Neuronal stem cell (in vitro differentiated cells): Measurements from ENCODE around the gene H3-3A.

Source experiments
- DNase-seq: peaks from one replicate; pipeline ENCODE4 v3.0.0-alpha.2; 2013; ENCODE audit warnings: low spot score
- H2AFZ ChIP-seq: one replicate; pipeline ENCODE4 v1.6.1; 2013; ENCODE audit warnings: mild to moderate bottlenecking, low read length, inconsistent platforms
- H2AK5ac ChIP-seq: 2 replicates; pipeline ENCODE4 v1.6.1; 2013; ENCODE audit warnings: low read depth, mild to moderate bottlenecking, inconsistent platforms, low read length, moderate library complexity, mixed read lengths
- H2BK120ac ChIP-seq: 2 replicates; pipeline ENCODE4 v1.6.1; 2013; ENCODE audit warnings: low read depth, mild to moderate bottlenecking, inconsistent platforms, low read length, moderate library complexity, mixed read lengths
- H2BK12ac ChIP-seq: one replicate; pipeline ENCODE4 v1.6.1; 2013; ENCODE audit warnings: low read length, inconsistent platforms
- H2BK15ac ChIP-seq: 2 replicates; pipeline ENCODE4 v1.6.1; 2013; ENCODE audit warnings: mild to moderate bottlenecking, low read length, inconsistent platforms, mixed read lengths
- H2BK5ac ChIP-seq: one replicate; pipeline ENCODE4 v1.6.1; 2013; ENCODE audit warnings: inconsistent platforms, mild to moderate bottlenecking, low read length, moderate library complexity
- H3K14ac ChIP-seq: one replicate; pipeline ENCODE4 v1.6.1; 2013; ENCODE audit warnings: low read length, inconsistent platforms
- H3K18ac ChIP-seq: 2 replicates; pipeline ENCODE4 v1.6.1; 2013; ENCODE audit warnings: low read length, inconsistent platforms
- H3K23ac ChIP-seq: 2 replicates; pipeline ENCODE4 v1.6.1; 2013; ENCODE audit warnings: low read depth, mild to moderate bottlenecking, mixed read lengths, low read length, inconsistent platforms; ENCODE audit not compliant: poor library complexity
- H3K27ac ChIP-seq: replicated peaks from 3 replicates; pipeline ENCODE4 v1.5.1; 2013; ENCODE audit warnings: low read length, inconsistent platforms
- H3K27me3 ChIP-seq, 3 experiments: 2 replicates each; pipeline ENCODE4 v1.6.1; 2013; ENCODE audit warnings: low read length in 3 of 3, mild to moderate bottlenecking in 2 of 3, inconsistent platforms in 1 of 3, low read depth in 1 of 3, mixed read lengths in 1 of 3, moderate library complexity in 1 of 3; ENCODE audit not compliant: control insufficient read depth in 3 of 3, insufficient read depth in 3 of 3
- H3K36me3 ChIP-seq, 2 donors: replicated peaks in 1 of 2; 2 replicates each; pipeline ENCODE4 v1.6.1; 2013; ENCODE audit warnings: low read length in 2 of 2; ENCODE audit not compliant: control insufficient read depth in 2 of 2, insufficient read depth in 2 of 2
- H3K4ac ChIP-seq: 2 replicates; pipeline ENCODE4 v1.6.1; 2013; ENCODE audit warnings: inconsistent platforms, mild to moderate bottlenecking, low read length, moderate library complexity
- H3K4me1 ChIP-seq, 2 donors: 1 replicate in 1 of 2; 2 replicates in 1 of 2; pipeline ENCODE4 v1.6.1; 2013; ENCODE audit warnings: low read length in 2 of 2, low read depth in 1 of 2; ENCODE audit not compliant: control insufficient read depth in 2 of 2, insufficient read depth in 1 of 2
- H3K4me2 ChIP-seq: one replicate; pipeline ENCODE4 v1.6.1; 2013; ENCODE audit warnings: mild to moderate bottlenecking, low read length, inconsistent platforms; ENCODE audit not compliant: insufficient read depth, poor library complexity, severe bottlenecking
- H3K4me3 ChIP-seq, 2 donors: 2 replicates each; pipeline ENCODE4 v1.5.1; 2013; ENCODE audit warnings: low read length in 2 of 2, mild to moderate bottlenecking in 2 of 2, inconsistent platforms in 1 of 2, moderate library complexity in 1 of 2
- H3K79me1 ChIP-seq: one replicate; pipeline ENCODE4 v1.6.1; 2013; ENCODE audit warnings: low read depth, mild to moderate bottlenecking, inconsistent platforms, low read length, moderate library complexity
- H3K9ac ChIP-seq: one replicate; pipeline ENCODE4 v1.6.1; 2013; ENCODE audit warnings: mild to moderate bottlenecking, low read depth, low read length, inconsistent platforms; ENCODE audit not compliant: poor library complexity
- H3K9me3 ChIP-seq, 2 donors: replicated peaks in 1 of 2; 2 replicates each; pipeline versions ENCODE3 to v1.6.1; 2013; ENCODE audit warnings: low read length in 2 of 2, mild to moderate bottlenecking in 2 of 2, inconsistent platforms in 1 of 2, low read depth in 1 of 2, mixed read lengths in 1 of 2, moderate library complexity in 1 of 2; ENCODE audit not compliant: control insufficient read depth in 2 of 2, insufficient read depth in 1 of 2
- H4K8ac ChIP-seq: one replicate; pipeline ENCODE4 v1.6.1; 2013; ENCODE audit warnings: low read depth, mild to moderate bottlenecking, inconsistent platforms, low read length, moderate library complexity
- H4K91ac ChIP-seq: one replicate; pipeline ENCODE4 v1.6.1; 2013; ENCODE audit warnings: low read length, low read depth, mild to moderate bottlenecking, inconsistent platforms; ENCODE audit not compliant: poor library complexity
- WGBS, 2 donors: extraction: QIAGEN DNeasy Blood & Tissue Kit; methylation state at CpG; one replicate each; pipeline ENCODE4 v1.1.7; 2013; ENCODE audit warnings: missing lambda C conversion rate in 2 of 2, mixed read lengths in 1 of 2; ENCODE audit not compliant: insufficient read length in 2 of 2, insufficient replicate concordance in 1 of 2; ENCODE audit errors: extremely low coverage in 2 of 2; 5-methylcytosine and 5-hydroxymethylcytosine counted together

H3-3A gene

GRCh38 chr1:226063224-226063976 lies 884 bp downstream of the H3-3A start:
- peaks cover 9 to 50% of the 10 kb centered on the region in 2 donors for H3K36me3 ChIP-seq
- no peak overlapping the region for H4K8ac ChIP-seq
- H3K27ac ChIP-seq = peak overlapping the region; percentile 99
- no peak overlapping the region for H4K91ac ChIP-seq
- H3K4me1 ChIP-seq = peaks cover 1 to 15% of the 10 kb centered on the region in 2 donors
- H2AFZ ChIP-seq = peak overlapping the region; percentile 50
- no CpG with 5 or more reads among the region's 36 CpGs for WGBS, 2 donors
- H3K79me1 ChIP-seq = peaks cover 3% of the 10 kb centered on the region
- H3K27me3 ChIP-seq = no peaks in the 10 kb centered on the region
- H3K4ac ChIP-seq = peak overlapping the region; percentile 87
- peak overlapping the region; percentile 32 for H3K4me2 ChIP-seq
- DNase-seq = peak; percentile 51
- peak overlapping the region; percentile 98 for H3K18ac ChIP-seq
- peaks cover 0 to 4% of the 10 kb centered on the region in 2 donors for H3K9me3 ChIP-seq
- no peak overlapping the region for H2AK5ac ChIP-seq
- H2BK120ac ChIP-seq = peak overlapping the region; percentile 90
- H2BK15ac ChIP-seq = no peak overlapping the region
- H3K14ac ChIP-seq = peak overlapping the region; percentile 33
- peak overlapping the region; percentile 92 for H2BK5ac ChIP-seq
- no peak overlapping the region for H2BK12ac ChIP-seq
- peak overlapping the region; percentile 89 to 97 for H3K4me3 ChIP-seq
- H3K9ac ChIP-seq = peak overlapping the region; percentile 89
- H3K23ac ChIP-seq = peak overlapping the region; percentile 98

- DNase-seq = no peak
- WGBS, 2 donors = no CpG with 5 or more reads among the region's 17 CpGs
- H3K14ac ChIP-seq = no peak overlapping the region
These were observed 1.7 kb downstream of the H3-3A start for GRCh38 chr1:226063977-226064815.

GRCh38 chr1:226064816-226065248 lies 2.3 kb downstream of the H3-3A start:
- Histone ChIP-seq H3K27ac (no peak overlapping the region), H3K18ac (no peak overlapping the region), H3K4me3 (peak overlapping the region in 1 of 2 donors; percentile 89), H4K8ac (no peak overlapping the region), H3K4me2 (peak overlapping the region; percentile 37), H3K4ac (no peak overlapping the region), H3K9ac (no peak overlapping the region), H2BK120ac (no peak overlapping the region), H3K79me1 (peaks cover 4% of the 10 kb centered on the region), H2BK5ac (no peak overlapping the region), H2BK15ac (no peak overlapping the region), H3K23ac (no peak overlapping the region), H2AFZ (no peak overlapping the region), H3K9me3 (peaks cover 0 to 4% of the 10 kb centered on the region in 2 donors), H4K91ac (no peak overlapping the region), H3K36me3 (peaks cover 13 to 54% of the 10 kb centered on the region in 2 donors), H3K14ac (no peak overlapping the region), H3K4me1 (peaks cover 1 to 15% of the 10 kb centered on the region in 2 donors), H3K27me3 (no peaks in the 10 kb centered on the region), H2BK12ac (no peak overlapping the region), H2AK5ac (no peak overlapping the region)
- WGBS, 2 donors = no CpG with 5 or more reads among the region's 5 CpGs
- DNase-seq = no peak

More at GRCh38 chr1:226063977-226064815, 1.7 kb downstream of the H3-3A start:
- Histone ChIP-seq H2AK5ac (no peak overlapping the region), H2BK120ac (no peak overlapping the region), H3K4me3 (peak overlapping the region; percentile 89 to 97), H3K9ac (no peak overlapping the region), H2BK15ac (no peak overlapping the region), H3K18ac (no peak overlapping the region), H2AFZ (no peak overlapping the region), H3K27me3 (no peaks in the 10 kb centered on the region), H3K36me3 (peaks cover 11 to 54% of the 10 kb centered on the region in 2 donors), H3K4me1 (peaks cover 1 to 15% of the 10 kb centered on the region in 2 donors), H3K4ac (no peak overlapping the region), H3K79me1 (peaks cover 3% of the 10 kb centered on the region), H2BK5ac (peak overlapping the region; percentile 89), H4K8ac (no peak overlapping the region), H3K4me2 (peak overlapping the region; percentile 32), H2BK12ac (no peak overlapping the region), H3K23ac (no peak overlapping the region), H4K91ac (no peak overlapping the region), H3K9me3 (peaks cover 0 to 4% of the 10 kb centered on the region in 2 donors), H3K27ac (peak overlapping the region; percentile 99)
